DOHH2 (cell line): ENCODE results near the gene CEP131.

ENCODE experiments used
- H3F3A ChIP-seq: fragments of 200-600 bp; sonication (generic), shearing (Covaris generic); 2 replicates; pipeline ENCODE4 v1.6.0; 2016; ENCODE audit warnings: antibody characterized with exemption, mild to moderate bottlenecking; ENCODE audit not compliant: control insufficient read depth, insufficient read depth
- H3K27ac ChIP-seq: fragments of 200-600 bp; sonication (generic); 2 replicates; pipeline ENCODE4 v1.5.1; 2014; ENCODE audit warnings: low read depth, mild to moderate bottlenecking, low read length, moderate library complexity
- H3K27me3 ChIP-seq: fragments of 200-600 bp; sonication (generic); 2 replicates; pipeline ENCODE4 v1.6.1; 2014; ENCODE audit warnings: mild to moderate bottlenecking, low read length, mixed read lengths; ENCODE audit not compliant: control insufficient read depth
- H3K36me3 ChIP-seq: fragments of 200-600 bp; sonication (generic); 2 replicates; pipeline ENCODE4 v1.6.1; 2014; ENCODE audit warnings: mild to moderate bottlenecking, low read length, moderate library complexity, mixed read lengths; ENCODE audit not compliant: control insufficient read depth
- H3K4me1 ChIP-seq: fragments of 200-600 bp; sonication (generic); 2 replicates; pipeline ENCODE4 v1.6.1; 2014; ENCODE audit warnings: mild to moderate bottlenecking, low read length, mixed read lengths; ENCODE audit not compliant: control insufficient read depth
- H3K4me2 ChIP-seq: fragments of 200-600 bp; sonication (generic); 2 replicates; pipeline ENCODE4 v1.6.0; 2014; ENCODE audit warnings: mild to moderate bottlenecking, low read length, moderate library complexity
- H3K4me3 ChIP-seq: fragments of 200-600 bp; sonication (generic); 2 replicates; pipeline ENCODE4 v1.5.1; 2014; ENCODE audit warnings: mild to moderate bottlenecking, low read length, mixed read lengths
- H3K79me2 ChIP-seq: fragments of 200-600 bp; sonication (generic); 2 replicates; pipeline ENCODE4 v1.6.1; 2014; ENCODE audit warnings: mild to moderate bottlenecking, low read length, mixed read lengths; ENCODE audit not compliant: control insufficient read depth
- H3K9me2 ChIP-seq: fragments of 200-600 bp; sonication (generic); replicated peaks from 2 replicates; pipeline ENCODE4 v1.6.1; 2014; ENCODE audit warnings: mild to moderate bottlenecking, low read length, mixed read lengths; ENCODE audit not compliant: control insufficient read depth
- H3K9me3 ChIP-seq: fragments of 200-600 bp; sonication (generic); 2 replicates; pipeline ENCODE4 v1.6.1; 2014; ENCODE audit warnings: antibody characterized with exemption, low read length, mixed read lengths; ENCODE audit not compliant: control insufficient read depth, insufficient read depth
- H4K20me1 ChIP-seq: fragments of 200-600 bp; sonication (generic); 2 replicates; pipeline ENCODE4 v1.6.0; 2014; ENCODE audit warnings: low read depth, mild to moderate bottlenecking, antibody characterized with exemption, low read length, moderate library complexity; ENCODE audit not compliant: control insufficient read depth, insufficient read depth
- EZH2phosphoT487 ChIP-seq: fragments of 200-600 bp; sonication (generic); IDR thresholded peaks from 2 replicates; pipeline ENCODE4 v1.6.1; 2017; ENCODE audit warnings: borderline replicate concordance, mild to moderate bottlenecking, antibody characterized with exemption, low read length, moderate library complexity, mixed read lengths
- TF ChIP-seq, protein P1 (sequence below): fragments of 200-600 bp; sonication (generic); IDR thresholded peaks from one replicate; pipeline ENCODE4 v1.5.1; 2014; ENCODE audit warnings: antibody characterized with exemption, mild to moderate bottlenecking, low read depth, low read length; ENCODE audit not compliant: poor library complexity, severe bottlenecking

CEP131 gene

GRCh38 chr17:81181811-81182185, 41.0 kb downstream of the CEP131 start:
- no peak overlapping the region for H3K4me2 ChIP-seq
- H3F3A ChIP-seq = no peaks in the 10 kb centered on the region
- H3K27ac ChIP-seq = no peak overlapping the region
- H4K20me1 ChIP-seq = no peaks in the 10 kb centered on the region
- no peaks in the 10 kb centered on the region for H3K27me3 ChIP-seq
- H3K9me3 ChIP-seq = no peaks in the 10 kb centered on the region
- no peaks in the 10 kb centered on the region for H3K79me2 ChIP-seq
- no peaks in the 10 kb centered on the region for H3K4me1 ChIP-seq
- no peak overlapping the region for H3K4me3 ChIP-seq
- no peaks in the 10 kb centered on the region for H3K9me2 ChIP-seq
- no peaks in the 10 kb centered on the region for H3K36me3 ChIP-seq
- no peak for TF ChIP-seq EZH2phosphoT487
- TF ChIP-seq, protein P1, sequence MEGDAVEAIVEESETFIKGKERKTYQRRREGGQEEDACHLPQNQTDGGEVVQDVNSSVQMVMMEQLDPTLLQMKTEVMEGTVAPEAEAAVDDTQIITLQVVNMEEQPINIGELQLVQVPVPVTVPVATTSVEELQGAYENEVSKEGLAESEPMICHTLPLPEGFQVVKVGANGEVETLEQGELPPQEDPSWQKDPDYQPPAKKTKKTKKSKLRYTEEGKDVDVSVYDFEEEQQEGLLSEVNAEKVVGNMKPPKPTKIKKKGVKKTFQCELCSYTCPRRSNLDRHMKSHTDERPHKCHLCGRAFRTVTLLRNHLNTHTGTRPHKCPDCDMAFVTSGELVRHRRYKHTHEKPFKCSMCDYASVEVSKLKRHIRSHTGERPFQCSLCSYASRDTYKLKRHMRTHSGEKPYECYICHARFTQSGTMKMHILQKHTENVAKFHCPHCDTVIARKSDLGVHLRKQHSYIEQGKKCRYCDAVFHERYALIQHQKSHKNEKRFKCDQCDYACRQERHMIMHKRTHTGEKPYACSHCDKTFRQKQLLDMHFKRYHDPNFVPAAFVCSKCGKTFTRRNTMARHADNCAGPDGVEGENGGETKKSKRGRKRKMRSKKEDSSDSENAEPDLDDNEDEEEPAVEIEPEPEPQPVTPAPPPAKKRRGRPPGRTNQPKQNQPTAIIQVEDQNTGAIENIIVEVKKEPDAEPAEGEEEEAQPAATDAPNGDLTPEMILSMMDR = no peak

DNA sequence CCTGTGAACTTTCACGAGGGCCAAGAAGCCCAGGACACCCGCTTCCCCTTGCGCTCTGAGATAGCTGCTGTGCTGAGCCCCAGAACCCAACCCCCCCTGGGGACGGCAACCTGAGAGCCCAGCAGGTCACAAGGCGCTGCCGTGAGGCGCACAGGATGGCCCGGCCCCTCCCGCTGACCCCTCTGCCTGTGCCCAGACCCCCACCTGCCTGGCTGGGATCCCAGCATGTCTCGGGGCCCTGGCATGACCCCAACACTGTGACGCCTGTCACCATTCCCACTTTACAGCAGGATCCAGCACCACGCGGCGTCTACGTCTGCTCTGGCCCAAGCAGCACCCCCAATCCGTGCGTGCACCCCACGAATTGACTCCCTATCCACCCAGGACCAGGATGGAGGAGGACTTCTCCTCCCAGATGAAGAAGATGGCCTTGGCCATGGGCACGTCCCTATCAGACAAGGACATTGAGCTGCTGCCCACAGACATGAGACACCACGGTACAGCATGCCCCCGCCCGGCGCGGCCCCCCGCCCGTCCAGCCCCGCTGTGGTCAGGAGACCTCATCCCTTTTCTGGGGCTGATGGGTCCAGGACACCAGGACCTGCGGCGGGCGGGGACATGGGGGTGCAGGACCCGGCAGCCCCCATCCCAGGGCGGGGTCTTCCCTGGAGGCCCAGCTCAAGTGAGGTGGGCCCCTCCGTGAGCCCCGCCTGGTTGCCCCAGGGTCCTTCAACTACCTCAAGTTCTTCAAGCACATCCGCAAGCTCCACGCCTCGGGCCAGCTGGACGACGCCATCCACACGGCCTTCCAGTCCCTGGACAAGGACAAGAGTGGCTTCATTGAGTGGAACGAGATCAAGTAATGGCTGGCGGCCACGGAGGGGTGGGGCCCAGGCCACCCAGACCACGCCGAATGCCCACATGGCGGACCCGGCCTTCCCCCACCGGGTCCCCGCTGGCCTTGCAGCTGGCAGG, 41.6 kb downstream of the CEP131 start:
- H4K20me1 ChIP-seq = no peaks in the 10 kb centered on the region
- no peak for TF ChIP-seq EZH2phosphoT487
- TF ChIP-seq, protein P1 = no peak
- H3K4me1 ChIP-seq = no peaks in the 10 kb centered on the region
- no peaks in the 10 kb centered on the region for H3K36me3 ChIP-seq
- H3K27me3 ChIP-seq = no peaks in the 10 kb centered on the region
- no peaks in the 10 kb centered on the region for H3K9me3 ChIP-seq
- H3K9me2 ChIP-seq = no peaks in the 10 kb centered on the region
- no peak overlapping the region for H3K4me2 ChIP-seq
- H3K27ac ChIP-seq = no peak overlapping the region
- H3K4me3 ChIP-seq = no peak overlapping the region
- H3F3A ChIP-seq = no peaks in the 10 kb centered on the region
- no peaks in the 10 kb centered on the region for H3K79me2 ChIP-seq

- H3K4me1 ChIP-seq = no peaks in the 10 kb centered on the region
- no peaks in the 10 kb centered on the region for H3K27me3 ChIP-seq
- H4K20me1 ChIP-seq = no peaks in the 10 kb centered on the region
- peaks cover 5% of the 10 kb centered on the region; the same call in 1 of the 2 replicates for H3K9me3 ChIP-seq
- no peaks in the 10 kb centered on the region for H3K79me2 ChIP-seq
- no peak overlapping the region for H3K4me3 ChIP-seq
- TF ChIP-seq, protein P1 = no peak
- no peak for TF ChIP-seq EZH2phosphoT487
- no peaks in the 10 kb centered on the region for H3K9me2 ChIP-seq
- no peak overlapping the region for H3K27ac ChIP-seq
- H3F3A ChIP-seq = no peaks in the 10 kb centered on the region
- no peaks in the 10 kb centered on the region for H3K36me3 ChIP-seq
- no peak overlapping the region for H3K4me2 ChIP-seq
Measured at GRCh38 chr17:81179861-81180260, 42.9 kb downstream of the CEP131 start.
